ENCODE data around the gene LIMK1. TPM values are rescaled to one million over a fixed set of nuclear protein-coding genes. Genes with fewer than 3 reads are reported as not detected.

Gene LIMK1
- total RNA-seq, 1 experiment from 2014 or later = 63.8 TPM

GRCh38 chr7:74084722-74085578, 1.3 kb downstream of the LIMK1 start:
- Histone ChIP-seq H3K79me1 (ENCODE audit: insufficient read depth, low read depth, low read length, poor library complexity, severe bottlenecking) (no peaks in the 10 kb centered on the region), H2BK15ac (ENCODE audit: low read depth, low read length) (no peak overlapping the region), H3K4me2 (ENCODE audit: insufficient read depth, insufficient read length, low read length) (peak overlapping the region; percentile 63), H3K9ac (ENCODE audit: extremely low read depth, insufficient read length, low read length) (no peak overlapping the region), H3K23ac (ENCODE audit: insufficient read length, low read depth, low read length) (no peak overlapping the region), H3K4me1 (ENCODE audit: insufficient read depth, low read length) (no peaks in the 10 kb centered on the region), H3K18ac (ENCODE audit: insufficient read length, low read depth, low read length) (no peak overlapping the region), H3K27me3 (ENCODE audit: insufficient read depth, low read length) (no peaks in the 10 kb centered on the region), H3K4ac (ENCODE audit: low read depth, low read length) (no peak overlapping the region), H2BK20ac (ENCODE audit: low read depth, low read length, poor library complexity, severe bottlenecking) (no peak overlapping the region), H3K23me2 (ENCODE audit: insufficient read length, low read depth, low read length, poor library complexity, severe bottlenecking) (peaks cover 9% of the 10 kb centered on the region), H4K5ac (ENCODE audit: insufficient read length, low read depth, low read length) (no peak overlapping the region), H2BK12ac (ENCODE audit: insufficient read length, low read depth, low read length) (no peak overlapping the region), H3K79me2 (ENCODE audit: insufficient read depth, low read length) (no peaks in the 10 kb centered on the region), H4K20me1 (ENCODE audit: control insufficient read depth, insufficient read depth, insufficient read length) (no peaks in the 10 kb centered on the region), H3K56ac (ENCODE audit: insufficient read length, low read depth, low read length) (no peak overlapping the region), H2BK5ac (ENCODE audit: insufficient read length, low read length) (no peak overlapping the region), H2BK120ac (ENCODE audit: low read depth, low read length, poor library complexity, severe bottlenecking) (no peak overlapping the region), H3T11ph (ENCODE audit: low read length) (no peak overlapping the region), H4K8ac (replicated peaks; ENCODE audit: insufficient read length, low read depth, low read length) (no peak overlapping the region), H2AK5ac (ENCODE audit: insufficient read length, low read length) (no peak overlapping the region), H2AFZ (ENCODE audit: low read length) (no peak overlapping the region), H3K9me3 (ENCODE audit: control insufficient read depth, low read depth, low read length) (no peaks in the 10 kb centered on the region), H3K27ac (ENCODE audit: insufficient read length, low read depth, low read length) (no peak overlapping the region), H4K91ac (ENCODE audit: insufficient read length, low read depth, low read length) (no peak overlapping the region), H3K14ac (ENCODE audit: insufficient read depth, low read length) (no peak overlapping the region; the same call in none of the 2 replicates)
- no CpG with 5 or more reads among the region's 6 CpGs for WGBS (ENCODE audit: extremely low coverage, insufficient read length, low lambda C conversion rate)
- Mint-ChIP-seq H3K36me3 (ENCODE audit: insufficient read depth in 1 of 3, low read depth in 3 of 3) (peaks cover 30 to 39% (median 38%) of the 10 kb centered on the region in 3 experiments), H3K9me3 (no peaks in the 10 kb centered on the region), H3K27ac (peak overlapping the region in 1 of 3 experiments; percentile 79; a peak in 2 of 7 replicates), H3K4me1 (peaks cover 9 to 17% of the 10 kb centered on the region in 2 experiments; a peak in 3 of 4 replicates), H3K27me3 (ENCODE audit: low read depth) (no peaks in the 10 kb centered on the region), H3K4me3 (peak overlapping the region; percentile 75 to 84)
- DNase-seq = peak; percentile 24
- TF ChIP-seq, protein P1, sequence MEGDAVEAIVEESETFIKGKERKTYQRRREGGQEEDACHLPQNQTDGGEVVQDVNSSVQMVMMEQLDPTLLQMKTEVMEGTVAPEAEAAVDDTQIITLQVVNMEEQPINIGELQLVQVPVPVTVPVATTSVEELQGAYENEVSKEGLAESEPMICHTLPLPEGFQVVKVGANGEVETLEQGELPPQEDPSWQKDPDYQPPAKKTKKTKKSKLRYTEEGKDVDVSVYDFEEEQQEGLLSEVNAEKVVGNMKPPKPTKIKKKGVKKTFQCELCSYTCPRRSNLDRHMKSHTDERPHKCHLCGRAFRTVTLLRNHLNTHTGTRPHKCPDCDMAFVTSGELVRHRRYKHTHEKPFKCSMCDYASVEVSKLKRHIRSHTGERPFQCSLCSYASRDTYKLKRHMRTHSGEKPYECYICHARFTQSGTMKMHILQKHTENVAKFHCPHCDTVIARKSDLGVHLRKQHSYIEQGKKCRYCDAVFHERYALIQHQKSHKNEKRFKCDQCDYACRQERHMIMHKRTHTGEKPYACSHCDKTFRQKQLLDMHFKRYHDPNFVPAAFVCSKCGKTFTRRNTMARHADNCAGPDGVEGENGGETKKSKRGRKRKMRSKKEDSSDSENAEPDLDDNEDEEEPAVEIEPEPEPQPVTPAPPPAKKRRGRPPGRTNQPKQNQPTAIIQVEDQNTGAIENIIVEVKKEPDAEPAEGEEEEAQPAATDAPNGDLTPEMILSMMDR (conservative IDR thresholded peaks at IDR 0.05) = no peak
